ENCODE measurements around the gene MSANTD7. TPM values are rescaled to one million over a fixed set of nuclear protein-coding genes. Genes with fewer than 3 reads are reported as not detected.

The MSANTD7 gene
- total RNA-seq, 1 experiment from 2014 or later, result 23.1 TPM

DNA sequence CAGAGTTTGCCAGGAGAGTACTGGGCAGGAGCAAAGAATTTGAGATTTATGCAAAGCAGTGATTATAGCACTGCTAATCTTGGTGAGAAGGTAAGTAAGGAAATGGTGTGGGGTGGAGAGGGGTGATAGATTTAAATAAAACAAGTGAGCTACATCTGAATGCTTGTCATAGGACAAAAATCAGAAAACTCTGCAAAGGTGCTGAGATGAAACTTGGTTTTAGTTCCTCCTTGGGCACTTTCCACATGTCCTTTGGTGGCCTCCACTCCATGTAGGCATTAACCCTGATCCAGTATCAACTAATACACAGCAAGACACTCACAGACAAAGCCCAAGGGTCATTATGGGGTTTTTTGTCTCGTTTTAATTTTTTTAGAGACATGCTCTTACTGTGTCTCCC, 37.7 kb upstream of the MSANTD7 start:
- H3K79me1 ChIP-seq (ENCODE audit: insufficient read depth, low read depth, low read length, poor library complexity, severe bottlenecking), result no peaks in the 10 kb centered on the region
- H2AFZ ChIP-seq (ENCODE audit: low read length), result no peak overlapping the region
- H3K23ac ChIP-seq (ENCODE audit: insufficient read length, low read depth, low read length), result no peak overlapping the region
- no peak overlapping the region for H3K4me3 Mint-ChIP-seq
- H3K4me1 ChIP-seq (ENCODE audit: insufficient read depth, low read length), result no peaks in the 10 kb centered on the region
- H2AK5ac ChIP-seq (ENCODE audit: insufficient read length, low read length), result no peak overlapping the region
- no peak overlapping the region for H3K14ac ChIP-seq (ENCODE audit: insufficient read depth, low read length)
- no peak overlapping the region for H2BK15ac ChIP-seq (ENCODE audit: low read depth, low read length)
- H3K27me3 ChIP-seq (ENCODE audit: insufficient read depth, low read length), result no peaks in the 10 kb centered on the region
- H2BK20ac ChIP-seq (ENCODE audit: low read depth, low read length, poor library complexity, severe bottlenecking), result no peak overlapping the region
- no peak overlapping the region for H2BK12ac ChIP-seq (ENCODE audit: insufficient read length, low read depth, low read length)
- H4K8ac ChIP-seq (replicated peaks; ENCODE audit: insufficient read length, low read depth, low read length), result no peak overlapping the region
- DNase-seq, result no peak
- no peaks in the 10 kb centered on the region; the same call in 1 of the 2 replicates for H3K27me3 Mint-ChIP-seq (ENCODE audit: low read depth)
- no peak overlapping the region for H3K56ac ChIP-seq (ENCODE audit: insufficient read length, low read depth, low read length)
- H4K20me1 ChIP-seq (ENCODE audit: control insufficient read depth, insufficient read depth, insufficient read length), result no peaks in the 10 kb centered on the region
- H4K5ac ChIP-seq (ENCODE audit: insufficient read length, low read depth, low read length), result no peak overlapping the region
- TF ChIP-seq, protein P1, sequence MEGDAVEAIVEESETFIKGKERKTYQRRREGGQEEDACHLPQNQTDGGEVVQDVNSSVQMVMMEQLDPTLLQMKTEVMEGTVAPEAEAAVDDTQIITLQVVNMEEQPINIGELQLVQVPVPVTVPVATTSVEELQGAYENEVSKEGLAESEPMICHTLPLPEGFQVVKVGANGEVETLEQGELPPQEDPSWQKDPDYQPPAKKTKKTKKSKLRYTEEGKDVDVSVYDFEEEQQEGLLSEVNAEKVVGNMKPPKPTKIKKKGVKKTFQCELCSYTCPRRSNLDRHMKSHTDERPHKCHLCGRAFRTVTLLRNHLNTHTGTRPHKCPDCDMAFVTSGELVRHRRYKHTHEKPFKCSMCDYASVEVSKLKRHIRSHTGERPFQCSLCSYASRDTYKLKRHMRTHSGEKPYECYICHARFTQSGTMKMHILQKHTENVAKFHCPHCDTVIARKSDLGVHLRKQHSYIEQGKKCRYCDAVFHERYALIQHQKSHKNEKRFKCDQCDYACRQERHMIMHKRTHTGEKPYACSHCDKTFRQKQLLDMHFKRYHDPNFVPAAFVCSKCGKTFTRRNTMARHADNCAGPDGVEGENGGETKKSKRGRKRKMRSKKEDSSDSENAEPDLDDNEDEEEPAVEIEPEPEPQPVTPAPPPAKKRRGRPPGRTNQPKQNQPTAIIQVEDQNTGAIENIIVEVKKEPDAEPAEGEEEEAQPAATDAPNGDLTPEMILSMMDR (conservative IDR thresholded peaks at IDR 0.05), result no peak
- H3T11ph ChIP-seq (ENCODE audit: low read length), result no peak overlapping the region
- H3K79me2 ChIP-seq (ENCODE audit: insufficient read depth, low read length), result no peaks in the 10 kb centered on the region
- no peaks in the 10 kb centered on the region; a peak in 1 of 4 replicates for H3K4me1 Mint-ChIP-seq
- no CpG with 5 or more reads among the region's 1 CpG for WGBS (ENCODE audit: extremely low coverage, insufficient read length, low lambda C conversion rate)
- no peak overlapping the region for H3K9ac ChIP-seq (ENCODE audit: extremely low read depth, insufficient read length, low read length)
- no peaks in the 10 kb centered on the region for H3K9me3 ChIP-seq (ENCODE audit: control insufficient read depth, low read depth, low read length)
- no peak overlapping the region for H3K4ac ChIP-seq (ENCODE audit: low read depth, low read length)
- no peaks in the 10 kb centered on the region for H3K36me3 Mint-ChIP-seq (ENCODE audit: insufficient read depth in 1 of 3, low read depth in 3 of 3)
- H3K18ac ChIP-seq (ENCODE audit: insufficient read length, low read depth, low read length), result no peak overlapping the region
- no peaks in the 10 kb centered on the region for H3K9me3 Mint-ChIP-seq
- H3K27ac Mint-ChIP-seq, result no peak overlapping the region
- no peak overlapping the region for H2BK120ac ChIP-seq (ENCODE audit: low read depth, low read length, poor library complexity, severe bottlenecking)
- H2BK5ac ChIP-seq (ENCODE audit: insufficient read length, low read length), result no peak overlapping the region
- no peak overlapping the region for H4K91ac ChIP-seq (ENCODE audit: insufficient read length, low read depth, low read length)
- no peak overlapping the region for H3K4me2 ChIP-seq (ENCODE audit: insufficient read depth, insufficient read length, low read length)
- no peak overlapping the region for H3K27ac ChIP-seq (ENCODE audit: insufficient read length, low read depth, low read length)
- no peaks in the 10 kb centered on the region for H3K23me2 ChIP-seq (ENCODE audit: insufficient read length, low read depth, low read length, poor library complexity, severe bottlenecking)
